ENCODE results near the gene DIS3L. TPM values are rescaled to one million over a fixed set of nuclear protein-coding genes. Genes with fewer than 3 reads are reported as not detected.
"Not testable (repeated sequence)": the region's sequence is repeated elsewhere in the genome, so short reads cannot be mapped to it uniquely, and the experiment has no call there.

DIS3L gene
- polyA plus RNA-seq: 10 to 100 TPM; 14.1 to 19.5 (median 19.4) TPM

DNA sequence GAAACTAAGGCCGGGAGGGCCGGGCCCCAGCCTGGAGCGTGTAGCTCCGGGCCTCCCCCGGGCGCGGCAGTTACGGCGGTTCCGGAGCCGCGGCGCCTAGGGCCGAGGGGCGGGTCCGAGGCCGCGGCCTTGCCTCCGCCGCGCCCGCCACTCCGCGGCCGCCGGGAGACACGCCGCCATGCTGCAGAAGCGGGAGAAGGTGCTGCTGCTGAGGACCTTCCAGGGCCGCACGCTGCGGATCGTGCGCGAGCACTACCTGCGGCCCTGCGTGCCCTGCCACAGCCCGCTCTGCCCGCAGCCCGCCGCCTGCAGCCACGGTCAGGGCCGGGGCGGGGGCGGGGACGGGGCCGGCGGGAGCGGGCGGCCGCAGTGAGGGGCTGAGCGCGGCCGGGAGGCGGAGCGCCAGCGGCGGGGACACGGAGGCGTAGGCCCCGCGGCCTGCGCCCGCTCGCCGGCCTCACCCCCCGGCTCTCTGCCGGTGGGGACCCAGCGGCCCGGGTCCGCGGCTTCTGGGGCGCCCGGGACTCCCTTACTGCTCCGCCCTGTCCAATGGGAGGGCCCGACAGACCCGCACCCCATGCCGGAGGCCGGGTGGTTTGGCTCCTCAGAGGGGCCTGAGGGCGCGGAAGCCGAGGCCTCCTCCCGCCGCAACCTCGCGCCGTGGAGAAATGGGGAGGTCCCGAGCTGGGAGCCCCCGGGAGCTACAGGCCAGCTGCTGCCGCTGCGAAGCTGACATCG is at the start of gene DIS3L:
Gene DIS3L, plus strand, starts transcription at position 150 of the 738 bp plus-strand sequence. Its CDS starts 29 bp downstream, at position 179.
- 0 to 1% (median 1%) methylated on average over 59 to 92 of the region's 92 CpGs for WGBS, 3 donors
- H3K27ac ChIP-seq (ENCODE audit: low read depth, low read length): peak within 1 kb of the TSS; percentile 57

DNA sequence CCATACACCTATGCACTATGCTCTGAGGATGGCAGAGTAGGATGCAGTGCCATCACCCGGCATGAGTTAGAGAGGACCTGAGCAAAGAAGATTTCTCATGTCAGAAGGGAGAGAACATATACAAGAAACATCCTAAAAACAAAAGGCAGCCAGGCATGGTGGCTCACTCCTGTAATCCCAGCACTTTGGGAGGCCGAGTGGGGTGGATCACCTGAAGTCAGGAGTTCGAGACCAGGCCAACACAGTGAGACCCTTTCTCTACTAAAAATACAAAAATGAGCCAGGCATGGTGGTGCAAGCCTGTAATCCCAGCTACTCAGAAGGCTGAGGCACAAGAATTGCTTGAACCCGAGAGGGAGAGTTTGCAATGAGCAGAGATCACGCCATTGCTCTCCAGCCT is 47.5 kb upstream of the DIS3L start:
- H3K27ac ChIP-seq (ENCODE audit: low read depth, low read length): not testable (repeated sequence)
- 79 to 97% (median 84%) methylated on average over 5 of the region's 5 CpGs for WGBS, 3 donors

DNA sequence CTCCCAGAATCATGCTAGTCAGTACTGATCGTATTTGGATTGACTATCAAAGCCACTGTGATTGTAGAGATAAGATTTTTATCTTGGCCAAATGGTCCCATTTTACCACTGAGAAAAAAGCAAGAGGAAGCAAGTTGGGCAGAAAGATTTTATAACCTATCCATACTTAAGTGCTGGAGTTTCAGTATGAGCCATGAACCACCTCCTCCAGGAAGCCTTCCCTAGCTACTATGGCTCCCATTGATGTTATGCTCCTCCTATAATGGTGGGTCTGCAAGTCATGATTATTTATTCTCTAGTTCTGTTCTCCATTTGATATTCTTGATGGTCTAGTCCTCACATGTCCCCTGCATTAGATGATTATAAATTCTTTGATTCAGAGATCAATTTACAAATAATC is 46.4 kb upstream of the DIS3L start:
- H3K27ac ChIP-seq (ENCODE audit: low read depth, low read length): no peak overlapping the region
- whole genome bisulfite sequencing, 3 donors: 78 to 79% (median 79%) methylated on average over 1 of the region's 1 CpG

DNA sequence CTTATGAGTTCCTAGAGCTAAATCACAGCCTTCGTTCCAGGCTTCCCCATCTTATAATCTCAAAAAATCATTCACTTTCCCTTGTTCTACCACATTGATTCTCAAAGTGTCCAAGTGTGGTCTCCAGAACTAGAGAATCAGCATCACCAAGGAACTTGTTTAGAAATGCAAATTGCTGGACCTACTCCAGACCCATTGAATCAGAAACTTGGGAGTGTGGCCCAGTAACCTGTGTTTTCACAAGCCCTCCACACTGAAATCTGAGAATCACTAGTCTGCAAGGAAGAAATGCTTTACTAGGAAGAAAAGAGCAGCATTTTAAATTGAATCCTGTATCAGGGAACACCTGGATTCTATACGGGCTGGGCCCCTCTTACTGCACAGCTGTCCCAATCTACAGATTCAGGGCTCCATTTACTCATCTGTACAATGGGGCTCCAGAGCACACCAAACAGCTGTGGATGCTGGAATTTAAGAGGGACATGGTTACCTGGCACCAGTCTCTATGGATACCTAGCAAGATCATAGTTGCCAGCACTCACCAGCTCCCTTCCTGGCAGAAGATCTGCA is 43.7 kb upstream of the DIS3L start:
- H3K27ac ChIP-seq (ENCODE audit: low read depth, low read length): no peak overlapping the region
- 89 to 94% (median 91%) methylated on average over 2 of the region's 2 CpGs for WGBS, 3 donors

DNA sequence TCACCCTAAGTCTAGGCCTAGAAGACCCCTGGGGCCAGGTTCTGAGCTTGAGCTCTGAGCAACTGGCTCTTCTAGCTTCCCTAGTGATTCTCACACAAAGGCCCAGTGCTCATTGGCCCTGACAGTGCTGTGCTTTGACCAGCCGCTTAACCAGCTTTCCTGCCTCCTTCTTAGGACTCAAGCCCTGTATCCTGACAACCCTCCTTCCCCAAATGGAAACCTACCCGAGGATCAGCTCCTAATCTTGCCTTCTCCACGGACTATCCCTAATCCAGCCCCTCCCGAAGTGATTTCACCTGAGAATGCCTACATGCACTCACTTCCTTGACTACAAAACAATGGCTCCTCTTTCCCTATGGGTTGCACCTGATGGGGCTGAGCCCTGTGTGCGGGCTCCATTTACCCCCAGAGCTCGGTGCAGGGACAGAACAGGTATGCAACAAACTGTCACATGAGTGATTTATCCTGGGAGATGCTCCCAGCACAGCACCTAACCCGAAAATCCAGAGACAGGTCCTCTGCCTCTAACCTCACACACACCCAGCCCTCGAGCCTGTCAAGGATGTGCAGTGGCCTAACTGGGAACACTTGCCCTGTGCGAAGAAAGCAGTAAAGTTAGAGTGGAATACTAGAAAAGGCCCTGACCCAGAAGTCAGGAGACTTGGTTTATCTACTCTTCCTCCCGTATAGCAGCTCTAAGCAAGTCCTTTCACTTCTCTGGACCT is 42.1 kb upstream of the DIS3L start:
- WGBS, 3 donors: 67 to 70% (median 68%) methylated on average over 10 of the region's 10 CpGs

DNA sequence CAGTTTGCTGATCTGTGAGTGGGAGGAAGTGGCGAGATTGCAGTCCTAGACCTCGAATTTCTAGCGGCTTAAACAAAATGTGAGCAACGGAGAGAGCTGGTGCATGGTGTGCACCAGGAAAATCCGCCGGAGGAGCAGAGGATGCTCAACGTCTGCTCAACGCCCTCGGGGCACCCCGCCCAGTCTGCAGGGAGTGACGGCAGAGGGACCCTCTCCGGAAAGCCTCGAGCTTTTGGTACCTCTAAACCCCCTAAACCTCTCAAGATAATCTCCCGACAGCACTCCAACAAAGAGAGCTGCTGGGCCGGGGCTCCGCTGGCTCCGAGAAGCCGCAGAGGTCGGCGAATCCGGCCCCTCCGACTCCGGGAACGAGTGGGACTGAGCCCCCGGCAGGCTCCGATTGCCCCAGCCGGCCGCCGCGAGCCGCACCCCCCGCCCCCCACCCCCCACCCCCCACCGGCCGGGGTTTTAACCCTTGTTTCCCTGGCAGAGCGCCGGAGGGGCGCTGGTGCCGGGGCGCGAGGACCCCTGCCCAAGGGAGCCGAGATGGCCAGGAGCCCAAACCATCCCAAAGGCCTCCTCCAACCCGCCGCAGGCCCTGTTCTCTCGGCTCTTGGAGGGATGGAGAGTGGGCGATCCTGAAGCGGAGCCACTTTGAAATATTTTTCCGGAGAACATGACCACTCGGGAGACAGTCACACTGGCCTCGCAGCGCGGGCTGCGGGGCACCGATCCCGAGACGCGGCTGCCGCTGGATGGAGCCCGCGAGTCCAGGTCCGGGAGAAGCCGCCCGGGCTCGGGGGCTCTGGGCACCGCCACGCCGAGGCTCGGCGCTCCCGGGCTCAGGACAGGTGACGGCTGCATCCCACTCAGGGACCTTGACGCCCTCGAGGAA is 41.3 kb upstream of the DIS3L start:
- H3K27ac ChIP-seq (ENCODE audit: low read depth, low read length): no peak overlapping the region
- 4 to 6% (median 4%) methylated on average over 70 to 72 of the region's 72 CpGs for whole genome bisulfite sequencing, 3 donors

More for the DNA sequence above, 42.1 kb upstream of the DIS3L start:
- no peak overlapping the region for H3K27ac ChIP-seq (ENCODE audit: low read depth, low read length)

DNA sequence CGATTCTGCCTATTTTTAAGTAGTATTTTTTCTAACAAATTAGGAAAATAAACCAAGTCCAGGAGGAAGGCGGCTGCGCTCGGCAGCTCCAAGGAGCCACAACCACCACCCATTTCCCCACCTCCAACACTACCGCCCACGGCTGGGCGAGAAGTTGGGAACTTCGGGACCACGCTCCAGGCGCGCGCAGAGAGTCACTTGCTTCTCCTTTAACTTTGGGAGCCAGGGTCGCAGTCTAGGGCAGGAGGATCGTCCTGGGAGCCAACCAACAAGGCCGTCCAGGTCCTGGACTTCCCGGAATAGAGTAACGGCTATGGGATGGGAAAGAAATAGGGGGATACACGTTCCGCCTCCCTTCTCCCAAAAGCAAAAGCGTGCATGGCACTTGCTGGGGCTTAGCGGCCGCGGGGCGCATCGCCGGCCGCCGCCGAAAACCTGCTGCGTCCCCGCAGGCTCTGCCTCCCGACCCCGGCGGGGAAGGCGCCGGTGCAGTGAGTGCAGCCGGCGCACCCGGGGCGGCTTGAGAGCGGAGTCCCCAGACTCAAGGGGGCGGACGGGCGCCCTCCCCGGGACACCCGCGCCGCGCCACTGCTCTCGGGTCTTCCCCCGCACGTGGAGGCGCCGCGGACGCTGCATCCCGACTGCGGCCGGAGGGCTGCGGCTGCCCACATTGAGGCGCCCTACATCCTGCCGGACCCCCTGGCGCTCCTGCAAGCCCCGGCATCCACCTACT is 40.5 kb upstream of the DIS3L start:
- no peak overlapping the region for H3K27ac ChIP-seq (ENCODE audit: low read depth, low read length)
- 0 to 1% (median 1%) methylated on average over 59 to 64 of the region's 64 CpGs for WGBS, 3 donors

DNA sequence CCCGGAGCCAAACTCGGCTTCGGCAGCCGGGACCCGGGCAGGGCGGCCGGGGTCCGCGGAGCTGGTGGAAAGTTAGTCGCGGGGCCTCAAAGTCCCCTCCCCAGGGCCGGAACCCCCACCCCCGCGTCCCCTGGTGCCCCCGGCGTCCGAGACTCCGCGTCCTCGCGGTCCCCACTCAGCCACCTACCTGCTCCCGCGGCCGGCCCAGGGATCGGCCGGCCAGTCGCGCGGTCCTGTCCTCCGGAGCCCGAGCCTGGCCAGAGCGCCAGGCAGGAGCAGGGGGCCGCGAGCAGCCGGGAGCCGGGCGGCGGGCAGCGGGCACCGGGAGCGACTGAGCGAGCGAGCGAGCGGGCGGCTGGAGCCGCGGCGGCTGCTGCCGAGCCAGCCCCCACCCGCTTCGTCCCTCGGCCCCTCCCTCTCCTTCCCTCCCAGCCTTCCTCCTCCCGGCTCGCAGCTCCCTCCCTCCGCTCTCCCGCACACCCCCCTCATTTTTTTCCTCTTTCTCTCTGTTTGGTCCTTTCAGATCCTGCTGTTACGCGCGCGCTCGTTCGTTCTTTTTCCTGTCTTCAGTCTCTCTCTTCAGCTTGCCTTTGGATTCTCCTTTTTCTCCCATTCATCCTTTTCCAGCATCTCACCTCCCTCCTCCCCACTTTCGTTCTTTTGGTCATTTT is 39.8 kb upstream of the DIS3L start, which contains the start of gene MEGF11:
Gene MEGF11, minus strand, starts transcription at position 333 of the 671 bp plus-strand sequence. CDS start 125,347 bp downstream, outside the sequence.
- 0 to 1% (median 0%) methylated on average over 18 to 64 of the region's 64 CpGs for WGBS, 3 donors
- H3K27ac ChIP-seq (ENCODE audit: low read depth, low read length): no peak within 1 kb of the TSS

DNA sequence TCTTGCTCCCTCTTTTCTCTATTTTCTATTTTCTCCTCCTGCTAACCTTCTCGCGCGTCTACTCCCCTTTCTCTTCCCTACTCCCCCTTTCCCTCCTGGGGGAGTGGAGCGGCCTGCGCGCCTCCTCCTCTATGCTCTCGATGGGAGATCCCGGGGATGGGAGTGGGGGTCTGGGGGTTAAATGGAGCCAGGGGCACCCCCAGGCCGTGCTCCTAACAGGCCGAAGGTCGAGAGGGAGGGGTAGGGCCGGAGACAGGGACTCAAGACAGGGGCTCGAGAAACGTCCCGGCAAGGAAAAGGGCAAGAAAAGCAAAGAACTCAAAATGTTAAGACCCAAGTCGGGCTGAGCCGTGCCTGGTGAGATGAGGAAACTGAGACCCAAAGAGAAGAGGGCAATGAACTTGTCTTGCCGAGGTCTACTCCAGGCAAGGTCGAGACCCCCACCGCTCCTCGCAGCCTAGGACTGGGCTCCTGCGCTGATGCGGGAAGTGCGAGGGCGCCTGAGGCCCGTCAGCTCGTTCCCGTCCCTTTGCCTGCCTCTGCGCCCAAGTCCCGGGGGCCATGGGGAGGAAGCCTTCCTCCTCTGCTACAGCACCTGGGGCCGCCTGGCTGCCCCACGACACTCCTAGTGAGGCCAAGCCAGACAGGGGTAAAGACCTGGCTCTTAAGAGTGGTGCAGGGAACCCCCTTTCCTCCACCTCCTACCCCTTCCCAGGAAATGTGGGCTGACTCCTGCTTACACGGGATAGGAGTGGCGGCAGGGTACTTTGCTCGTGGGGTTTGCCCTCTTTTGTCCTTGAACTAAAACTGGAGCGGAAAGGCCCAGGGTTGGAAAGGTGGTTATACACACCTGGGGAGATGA is 39.0 kb upstream of the DIS3L start:
- WGBS, 3 donors: 5 to 28% (median 7%) methylated on average over 36 of the region's 36 CpGs
- H3K27ac ChIP-seq (ENCODE audit: low read depth, low read length): no peak overlapping the region

DNA sequence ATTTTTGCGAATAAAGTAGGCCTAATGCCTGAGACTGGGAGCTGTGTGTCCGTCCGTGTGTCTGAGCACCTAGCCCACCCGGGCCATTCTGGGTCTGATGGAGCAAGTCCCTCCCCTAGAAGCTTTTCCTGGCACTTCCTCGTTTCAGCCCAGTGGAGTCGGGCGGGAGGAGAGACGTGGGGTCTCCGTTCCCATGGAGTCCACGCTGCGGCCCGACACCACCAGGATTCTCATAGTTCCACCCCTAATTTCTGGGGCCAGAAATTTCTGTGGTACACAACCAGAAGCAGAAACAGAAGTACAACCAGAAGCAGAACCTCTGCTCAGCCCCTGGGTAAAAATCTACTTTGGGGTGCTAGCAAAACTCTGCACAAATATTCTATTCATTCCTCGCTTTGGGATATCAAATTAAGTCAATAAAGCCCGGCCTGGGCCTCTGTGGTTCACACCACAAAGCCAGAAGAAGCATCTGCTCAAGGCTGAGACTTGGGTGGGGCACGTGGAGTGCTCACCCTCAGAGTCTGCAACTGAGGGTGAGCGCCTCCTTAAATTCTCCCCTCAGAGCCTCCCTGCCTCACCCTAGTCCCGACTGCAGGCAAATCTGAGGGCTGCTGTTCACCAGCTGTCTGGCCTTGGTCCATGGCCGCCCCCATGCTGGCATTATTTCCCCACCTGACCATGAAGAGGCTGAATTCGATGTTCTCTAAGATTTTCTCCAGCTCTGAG is 38.3 kb upstream of the DIS3L start:
- WGBS, 3 donors: 25 to 62% (median 30%) methylated on average over 19 of the region's 19 CpGs
- H3K27ac ChIP-seq (ENCODE audit: low read depth, low read length): no peak overlapping the region

DNA sequence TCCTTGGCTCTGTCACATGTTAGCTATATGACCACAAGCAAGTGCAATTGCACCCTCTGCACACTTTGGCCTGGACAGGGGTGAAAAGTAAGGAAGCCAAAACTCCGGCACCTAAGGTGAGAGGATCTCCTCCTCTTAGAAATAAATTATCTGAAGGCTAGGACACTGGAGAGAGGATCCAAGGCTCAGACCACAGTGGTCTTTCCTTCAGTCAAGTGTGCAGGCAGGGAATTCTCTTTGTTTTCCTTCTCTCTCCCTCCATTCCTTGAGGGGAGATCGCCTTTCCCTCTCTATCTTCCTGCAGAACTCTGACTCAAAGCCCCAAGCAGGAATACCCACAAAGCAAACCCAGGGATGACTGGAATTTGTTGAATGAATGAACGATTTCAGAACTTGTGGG is 36.7 kb upstream of the DIS3L start:
- no peak overlapping the region for H3K27ac ChIP-seq (ENCODE audit: low read depth, low read length)
- WGBS, 3 donors: 64 to 83% (median 78%) methylated on average over 3 of the region's 3 CpGs

DNA sequence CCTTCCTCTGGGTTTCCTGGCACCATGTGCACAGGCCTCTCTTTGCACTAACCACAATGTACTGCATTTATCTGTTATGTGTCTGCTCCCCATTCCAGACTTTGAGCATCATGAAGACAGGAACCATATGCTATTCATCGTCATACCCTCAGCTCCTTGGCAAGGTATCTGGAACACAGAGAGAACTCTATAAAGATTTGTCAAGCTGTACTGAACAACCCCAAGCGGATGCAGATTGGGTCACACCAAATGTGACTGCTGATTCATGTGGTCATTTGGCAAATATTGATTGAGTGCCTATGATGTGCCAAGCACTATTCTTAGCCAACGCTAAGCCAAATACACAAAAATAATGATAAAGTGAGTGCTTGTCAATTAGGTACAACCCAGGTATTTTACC is 32.3 kb upstream of the DIS3L start:
- H3K27ac ChIP-seq (ENCODE audit: low read depth, low read length): no peak overlapping the region
- WGBS, 3 donors: 27 to 81% (median 76%) methylated on average over 3 of the region's 3 CpGs

DNA sequence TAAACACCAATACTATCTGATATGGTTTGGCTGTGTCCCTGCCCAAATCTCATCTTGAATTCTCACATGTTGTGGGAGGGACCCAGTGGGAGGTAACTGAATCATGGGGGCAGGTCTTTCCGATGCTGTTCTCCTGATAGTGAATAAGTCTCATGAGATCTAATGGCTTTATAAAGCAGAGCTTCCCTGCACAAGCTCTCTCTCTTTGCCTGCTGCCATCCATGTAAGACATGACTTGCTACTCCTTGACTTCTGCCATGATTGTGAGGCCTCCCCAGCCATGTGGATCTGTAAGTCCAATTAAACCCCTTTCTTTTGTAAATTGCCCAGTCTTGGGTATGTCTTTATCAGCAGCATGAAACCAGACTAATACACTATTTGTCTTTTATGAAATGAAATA is 30.5 kb upstream of the DIS3L start:
- 85 to 89% (median 87%) methylated on average over 1 of the region's 1 CpG for WGBS, 3 donors
- H3K27ac ChIP-seq (ENCODE audit: low read depth, low read length): not testable (repeated sequence)

DNA sequence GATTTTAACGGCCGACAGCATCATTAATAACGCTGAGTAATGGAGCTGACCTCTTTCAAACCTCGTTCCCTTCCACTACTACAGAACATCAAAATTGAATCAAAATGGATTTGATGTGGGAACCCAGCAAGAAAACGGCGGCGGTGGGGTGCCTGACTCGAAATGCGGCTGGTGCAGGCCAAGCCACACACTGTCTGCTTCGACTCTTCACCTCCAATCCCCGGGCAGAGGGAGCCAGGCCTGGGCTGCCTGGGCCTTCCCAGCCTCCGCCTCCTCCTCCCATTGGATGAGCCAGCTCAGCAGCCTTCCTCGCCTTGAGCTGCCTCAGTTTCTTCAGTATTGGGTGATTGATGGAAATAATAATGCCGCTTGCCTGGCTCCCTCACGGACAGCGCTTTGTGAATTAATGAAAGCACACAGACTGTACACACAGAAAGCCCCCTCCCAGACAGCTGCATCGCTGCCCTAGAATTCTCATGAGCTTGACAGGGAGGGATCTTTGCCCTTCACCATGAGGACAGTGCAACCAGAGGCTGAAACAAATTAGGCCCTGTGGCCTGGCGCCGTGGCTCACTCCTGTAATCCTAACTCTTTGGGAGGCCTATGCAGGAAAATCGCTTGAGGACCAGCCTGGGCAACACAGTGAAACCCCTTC is 28.4 kb upstream of the DIS3L start:
- 89 to 90% (median 89%) methylated on average over 20 of the region's 20 CpGs for WGBS, 3 donors
- H3K27ac ChIP-seq (ENCODE audit: low read depth, low read length): no peak overlapping the region

DNA sequence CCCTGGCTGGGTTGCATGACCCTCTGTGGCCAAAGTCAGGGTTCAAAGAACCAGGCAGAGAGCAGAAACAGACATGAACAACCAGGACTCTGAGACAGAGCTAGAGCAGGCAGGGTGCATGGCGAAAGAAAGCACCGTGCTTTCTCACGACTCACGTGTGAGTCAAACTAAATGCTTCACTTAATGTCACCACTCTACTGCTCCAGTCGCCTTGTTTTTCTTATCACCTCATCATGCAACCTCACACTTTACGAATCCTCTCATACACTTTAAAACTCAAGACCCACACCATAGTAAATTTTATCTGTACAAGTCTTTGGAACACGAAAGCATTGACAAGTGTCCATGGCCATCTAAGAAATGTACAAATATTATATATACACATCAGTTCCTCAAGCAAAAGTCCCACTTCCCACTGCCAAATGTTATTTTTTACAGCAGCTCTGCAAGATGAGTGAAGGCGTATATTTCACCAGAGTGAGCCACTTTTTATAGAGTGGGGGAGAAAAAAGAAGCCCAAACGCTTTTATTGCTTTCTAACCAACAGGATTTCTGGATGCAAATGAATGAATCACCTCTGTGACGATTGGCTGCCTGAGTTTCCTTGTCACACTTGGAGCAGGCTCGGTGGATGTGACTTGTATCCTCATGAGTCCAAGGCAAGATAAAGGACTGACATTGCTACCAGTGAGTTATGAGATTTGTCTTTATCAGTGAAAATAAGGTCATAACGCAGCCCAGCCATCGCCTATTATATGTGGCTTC is 23.9 kb upstream of the DIS3L start:
- no peak overlapping the region for H3K27ac ChIP-seq (ENCODE audit: low read depth, low read length)
- WGBS, 3 donors: 58 to 63% (median 60%) methylated on average over 13 of the region's 13 CpGs

Data from adipose tissue (tissue), 3 donors.